EL (cell line): ENCODE data around the gene NUDT3.
A peak's percentile ranks its signal among the peaks of the same experiment; 100 is the strongest.
"Not testable (repeated sequence)": the region's sequence is repeated elsewhere in the genome, so short reads cannot be mapped to it uniquely, and the experiment has no call there.

ENCODE experiments used
- DNase-seq: peaks from one replicate; pipeline ENCODE4 v3.0.0-alpha.2; 2016

The NUDT3 gene

GRCh38 chr6:34248727-34249468, 143.6 kb downstream of the NUDT3 start, which contains the start of gene SMIM29:
Gene SMIM29 (minus strand): TSS chr6:34249006. CDS start chr6:34247791, 1,215 bp downstream.
- DNase-seq, result peak; percentile 96

- peak; percentile 58 for DNase-seq
Measured at GRCh38 chr6:34248198-34248726, 144.2 kb downstream of the NUDT3 start.

GRCh38 chr6:34247481-34248197, 144.8 kb downstream of the NUDT3 start:
- DNase-seq, result no peak

GRCh38 chr6:34246563-34247391, 145.7 kb downstream of the NUDT3 start:
- peak; percentile 69 for DNase-seq

- DNase-seq, result no peak
Measured at GRCh38 chr6:34246249-34246562, 146.3 kb downstream of the NUDT3 start.

GRCh38 chr6:34245761-34246140, 146.7 kb downstream of the NUDT3 start:
- DNase-seq, result not testable (repeated sequence)

- DNase-seq, result not testable (repeated sequence)
Measured at GRCh38 chr6:34245032-34245760, 147.3 kb downstream of the NUDT3 start.

- DNase-seq, result peak; percentile 97
Measured at GRCh38 chr6:34243901-34244884, 148.3 kb downstream of the NUDT3 start.

- DNase-seq, result peak; percentile 68
Measured at GRCh38 chr6:34243131-34243771, 149.2 kb downstream of the NUDT3 start.

GRCh38 chr6:34242252-34243130, 150.0 kb downstream of the NUDT3 start:
- DNase-seq, result peak; percentile 46

GRCh38 chr6:34241351-34242215, 150.9 kb downstream of the NUDT3 start:
- DNase-seq, result no peak

GRCh38 chr6:34240329-34241248, 151.9 kb downstream of the NUDT3 start:
- DNase-seq, result no peak

GRCh38 chr6:34239893-34240292, 152.6 kb downstream of the NUDT3 start:
- DNase-seq, result no peak

- no peak for DNase-seq
Measured at GRCh38 chr6:34239500-34239825, 153.0 kb downstream of the NUDT3 start.

- no peak for DNase-seq
Measured at GRCh38 chr6:34238585-34239499, 153.6 kb downstream of the NUDT3 start.
